ENCODE results near the gene TECTA. TPM values are rescaled to one million over a fixed set of nuclear protein-coding genes. Genes with fewer than 3 reads are reported as not detected.
"Not testable (repeated sequence)": the region's sequence is repeated elsewhere in the genome, so short reads cannot be mapped to it uniquely, and the experiment has no call there.

Gene TECTA
- total and polyA plus RNA-seq, 2 experiments from 2014 or later = 0.17 to 0.50 TPM

- Histone ChIP-seq H4K20me1 (ENCODE audit: insufficient read depth, poor library complexity, severe bottlenecking) (no peaks in the 10 kb centered on the region), H3K27ac (no peak overlapping the region), H3K4me3 (no peak overlapping the region), H3K79me2 (no peaks in the 10 kb centered on the region), H3K9me2 (replicated peaks; ENCODE audit: insufficient read depth) (no peaks in the 10 kb centered on the region), H3K4me1 (ENCODE audit: insufficient read depth) (peaks cover 20% of the 10 kb centered on the region), H3K4me2 (no peak overlapping the region), H3K9me3 (ENCODE audit: low read depth) (no peaks in the 10 kb centered on the region), H2AFZ (no peak overlapping the region), H3K36me3 (replicated peaks; ENCODE audit: insufficient read depth, low read depth) (no peaks in the 10 kb centered on the region), H3K27me3 (no peaks in the 10 kb centered on the region)
- 71% methylated on average over 12 of the region's 12 CpGs for WGBS (ENCODE audit: low lambda C conversion rate, missing lambda C conversion rate)
- DNase-seq (ENCODE audit: low spot score) = no peak
- TF ChIP-seq CTCF (IDR thresholded peaks at IDR 0.05; ENCODE audit: poor library complexity) = no peak
- no peak for TF ChIP-seq EZH2 (IDR thresholded peaks at IDR 0.05; ENCODE audit: borderline replicate concordance)
Observed at GRCh38 chr11:121237686-121238658, 136.9 kb downstream of the TECTA start.

GRCh38 chr11:121238956-121239355 lies 137.9 kb downstream of the TECTA start:
- peaks cover 20% of the 10 kb centered on the region for H3K4me1 ChIP-seq (ENCODE audit: insufficient read depth)
- no peak overlapping the region for H3K27ac ChIP-seq
- TF ChIP-seq EZH2phosphoT487 (IDR thresholded peaks at IDR 0.05; ENCODE audit: low read depth, severe bottlenecking, unreplicated experiment) = no peak

DNA sequence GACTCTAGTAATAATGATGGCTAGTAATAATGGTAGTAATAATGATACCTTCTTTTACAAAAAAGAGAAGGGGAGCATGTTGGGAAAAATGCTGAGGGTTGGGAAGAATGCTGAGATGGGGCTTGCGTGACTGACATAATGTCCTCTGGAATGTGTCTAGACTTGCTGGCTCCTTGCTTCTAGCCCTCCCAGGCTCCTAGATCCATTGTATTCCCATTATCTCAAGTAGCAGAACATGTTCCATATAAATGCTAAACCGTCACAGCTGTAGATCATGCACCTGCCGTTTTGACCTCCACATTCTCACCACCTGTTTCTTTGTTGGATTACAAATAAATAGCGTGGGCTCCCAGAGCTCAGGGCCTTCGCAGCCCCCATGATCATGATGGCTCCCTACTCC lies 139.0 kb downstream of the TECTA start:
- not testable (repeated sequence) for H3K27me3 ChIP-seq; H3K9me2 ChIP-seq (replicated peaks; ENCODE audit: insufficient read depth); DNase-seq (ENCODE audit: low spot score); H3K36me3 ChIP-seq (replicated peaks; ENCODE audit: insufficient read depth, low read depth); H4K20me1 ChIP-seq (ENCODE audit: insufficient read depth, poor library complexity, severe bottlenecking); H3K4me3 ChIP-seq; H3K9me3 ChIP-seq (ENCODE audit: low read depth); H3K27ac ChIP-seq; H2AFZ ChIP-seq; H3K4me2 ChIP-seq; H3K79me2 ChIP-seq
- WGBS (ENCODE audit: low lambda C conversion rate, missing lambda C conversion rate) = 77% methylated on average over 5 of the region's 5 CpGs
- peaks cover 20% of the 10 kb centered on the region for H3K4me1 ChIP-seq (ENCODE audit: insufficient read depth)

More at GRCh38 chr11:121238956-121239355, 137.9 kb downstream of the TECTA start:
- Histone ChIP-seq H3K4me2 (no peak overlapping the region), H4K20me1 (ENCODE audit: insufficient read depth, poor library complexity, severe bottlenecking) (no peaks in the 10 kb centered on the region), H3K9me2 (replicated peaks; ENCODE audit: insufficient read depth) (no peaks in the 10 kb centered on the region), H3K9me3 (ENCODE audit: low read depth) (no peaks in the 10 kb centered on the region), H2AFZ (no peak overlapping the region), H3K79me2 (no peaks in the 10 kb centered on the region), H3K27me3 (no peaks in the 10 kb centered on the region), H3K36me3 (replicated peaks; ENCODE audit: insufficient read depth, low read depth) (no peaks in the 10 kb centered on the region), H3K4me3 (no peak overlapping the region)
- DNase-seq (ENCODE audit: low spot score) = no peak

GRCh38 chr11:121240650-121241303 lies 139.7 kb downstream of the TECTA start:
- no peak for DNase-seq (ENCODE audit: low spot score)
- 81% methylated on average over 9 of the region's 9 CpGs for WGBS (ENCODE audit: low lambda C conversion rate, missing lambda C conversion rate)
- Histone ChIP-seq H4K20me1 (ENCODE audit: insufficient read depth, poor library complexity, severe bottlenecking) (no peaks in the 10 kb centered on the region), H3K9me2 (replicated peaks; ENCODE audit: insufficient read depth) (no peaks in the 10 kb centered on the region), H3K79me2 (no peaks in the 10 kb centered on the region), H3K27ac (no peak overlapping the region), H3K4me3 (no peak overlapping the region), H3K36me3 (replicated peaks; ENCODE audit: insufficient read depth, low read depth) (no peaks in the 10 kb centered on the region), H3K9me3 (ENCODE audit: low read depth) (no peaks in the 10 kb centered on the region), H3K4me1 (ENCODE audit: insufficient read depth) (peaks cover 20% of the 10 kb centered on the region), H3K4me2 (no peak overlapping the region), H2AFZ (no peak overlapping the region), H3K27me3 (no peaks in the 10 kb centered on the region)
- no peak for TF ChIP-seq CTCF (IDR thresholded peaks at IDR 0.05; ENCODE audit: poor library complexity)
- TF ChIP-seq EZH2phosphoT487 (IDR thresholded peaks at IDR 0.05; ENCODE audit: low read depth, severe bottlenecking, unreplicated experiment) = no peak
- TF ChIP-seq EZH2 (IDR thresholded peaks at IDR 0.05; ENCODE audit: borderline replicate concordance) = no peak

Other genes starting within 250 kb of the TECTA start
- 16.7 and 19.3 TPM in 2 replicates for gene TBCEL, start 77.1 kb upstream of the TECTA start, total RNA-seq
- 7.2 and 9.2 TPM in 2 replicates for gene TBCEL, start 77.1 kb upstream of the TECTA start, polyA plus RNA-seq
- 164 and 166 TPM in 2 replicates for gene SC5D, start 191.5 kb downstream of the TECTA start, total RNA-seq
- gene SC5D, start 191.5 kb downstream of the TECTA start, polyA plus RNA-seq = 102 and 124 TPM in 2 replicates